Retinal pigment epithelial cell (primary cell): ENCODE results near the gene RFX7.

Experiments
- DNase-seq: peaks from one replicate; pipeline ENCODE4 v3.0.0-alpha.2; 2010; ENCODE audit warnings: low read depth
- H3K4me3 ChIP-seq: 2 replicates; pipeline ENCODE4 v1.5.1; 2011; ENCODE audit warnings: mild to moderate bottlenecking, low read length, control low read depth, moderate library complexity
- CTCF ChIP-seq: conservative IDR thresholded peaks from 2 replicates; pipeline ENCODE4 v1.5.1; 2011; ENCODE audit warnings: low read depth, low read length, control low read depth, inconsistent platforms

Gene RFX7

GRCh38 chr15:56051676-56052075 lies 192.0 kb downstream of the RFX7 start:
- no peak for TF ChIP-seq CTCF
- no peak overlapping the region for H3K4me3 ChIP-seq
- DNase-seq = no peak

GRCh38 chr15:56049577-56049976 lies 194.1 kb downstream of the RFX7 start:
- DNase-seq = no peak
- no peak overlapping the region for H3K4me3 ChIP-seq
- no peak for TF ChIP-seq CTCF

GRCh38 chr15:56047354-56047753 lies 196.3 kb downstream of the RFX7 start:
- no peak for DNase-seq
- no peak for TF ChIP-seq CTCF
- H3K4me3 ChIP-seq = no peak overlapping the region

- no peak for DNase-seq
- TF ChIP-seq CTCF = no peak
- no peak overlapping the region for H3K4me3 ChIP-seq
Observed at GRCh38 chr15:56045068-56045748, 198.5 kb downstream of the RFX7 start.

GRCh38 chr15:56042982-56043980 lies 200.4 kb downstream of the RFX7 start:
- H3K4me3 ChIP-seq = no peak overlapping the region
- no peak for DNase-seq
- no peak for TF ChIP-seq CTCF

- no peak overlapping the region for H3K4me3 ChIP-seq
- TF ChIP-seq CTCF = no peak
- no peak for DNase-seq
Observed at GRCh38 chr15:56042498-56042897, 201.2 kb downstream of the RFX7 start.
